SK-N-SH treated with all-trans-retinoic acid at 6 μM for 48 hours (cell line): ENCODE measurements around the gene ZNF292.

Source experiments
- ARNTL ChIP-seq: fragments of 450-650 bp; formaldehyde crosslinking; IDR thresholded peaks from 2 replicates; pipeline ENCODE4 v1.5.0; 2020; ENCODE audit warnings: low read depth, mild to moderate bottlenecking, moderate library complexity, borderline replicate concordance
- BACH2 ChIP-seq: fragments of 250-450 bp; sonication (Bioruptor Pico); IDR thresholded peaks from 2 replicates; pipeline ENCODE4 v1.9.0; 2021; ENCODE audit warnings: mild to moderate bottlenecking, borderline replicate concordance
- PATZ1 ChIP-seq: fragments of 250-450 bp; sonication (Bioruptor Pico); IDR thresholded peaks from 2 replicates; pipeline ENCODE4 v1.8.0; 2020; ENCODE audit warnings: mild to moderate bottlenecking, moderate library complexity, borderline replicate concordance
- POU6F1 ChIP-seq: fragments of 250-450 bp; sonication (Bioruptor Pico); IDR thresholded peaks from 2 replicates; pipeline ENCODE4 v1.8.0; 2021; ENCODE audit warnings: low read depth, mild to moderate bottlenecking, moderate library complexity, borderline replicate concordance
- RARB ChIP-seq: fragments of 250-450 bp; sonication (Bioruptor Pico); IDR thresholded peaks from 2 replicates; pipeline ENCODE4 v1.8.0; 2021; ENCODE audit warnings: mild to moderate bottlenecking, moderate library complexity
- SNAI2 ChIP-seq: fragments of 250-450 bp; sonication (Bioruptor Pico); IDR thresholded peaks from 2 replicates; pipeline ENCODE4 v1.5.0; 2020; ENCODE audit warnings: mild to moderate bottlenecking, moderate library complexity
- TCF4 ChIP-seq: fragments of 250-450 bp; sonication (Bioruptor Pico); IDR thresholded peaks from 2 replicates; pipeline ENCODE4 v1.8.0; 2021; ENCODE audit warnings: mild to moderate bottlenecking, moderate library complexity, borderline replicate concordance
- TOX ChIP-seq: fragments of 250-450 bp; sonication (Bioruptor Pico); IDR thresholded peaks from 2 replicates; pipeline ENCODE4 v1.8.0; 2021; ENCODE audit warnings: mild to moderate bottlenecking, moderate library complexity, borderline replicate concordance
- ZFP3 ChIP-seq: fragments of 250-450 bp; sonication (Bioruptor Pico); IDR thresholded peaks from 2 replicates; pipeline ENCODE4 v1.5.0; 2020; ENCODE audit warnings: mild to moderate bottlenecking, moderate library complexity
- ZFP30 ChIP-seq: fragments of 450-650 bp; formaldehyde crosslinking; IDR thresholded peaks from 2 replicates; pipeline ENCODE4 v1.5.0; 2022; ENCODE audit warnings: mild to moderate bottlenecking, moderate library complexity
- TF ChIP-seq, protein P1 (sequence below): fragments of 250-450 bp; sonication (Bioruptor Pico); IDR thresholded peaks from 2 replicates; pipeline ENCODE4 v1.5.1; 2020; ENCODE audit warnings: low read depth, mild to moderate bottlenecking, moderate library complexity

- TF ChIP-seq SNAI2 (CRISPR knock-in tag) (no peak), POU6F1 (no peak), RARB (CRISPR knock-in tag) (no peak), ZFP30 (CRISPR knock-in tag) (no peak), ARNTL (CRISPR knock-in tag) (no peak), PATZ1 (no peak), TCF4 (CRISPR knock-in tag) (no peak), BACH2 (no peak), ZFP3 (no peak), TOX (CRISPR knock-in tag) (no peak)
- TF ChIP-seq, protein P1, sequence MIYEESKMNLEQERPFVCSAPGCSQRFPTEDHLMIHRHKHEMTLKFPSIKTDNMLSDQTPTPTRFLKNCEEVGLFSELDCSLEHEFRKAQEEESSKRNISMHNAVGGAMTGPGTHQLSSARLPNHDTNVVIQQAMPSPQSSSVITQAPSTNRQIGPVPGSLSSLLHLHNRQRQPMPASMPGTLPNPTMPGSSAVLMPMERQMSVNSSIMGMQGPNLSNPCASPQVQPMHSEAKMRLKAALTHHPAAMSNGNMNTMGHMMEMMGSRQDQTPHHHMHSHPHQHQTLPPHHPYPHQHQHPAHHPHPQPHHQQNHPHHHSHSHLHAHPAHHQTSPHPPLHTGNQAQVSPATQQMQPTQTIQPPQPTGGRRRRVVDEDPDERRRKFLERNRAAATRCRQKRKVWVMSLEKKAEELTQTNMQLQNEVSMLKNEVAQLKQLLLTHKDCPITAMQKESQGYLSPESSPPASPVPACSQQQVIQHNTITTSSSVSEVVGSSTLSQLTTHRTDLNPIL (CRISPR knock-in tag), result no peak
These were observed 58.0 kb downstream of the ZNF292 start for GRCh38 chr6:87213364-87213763.
